ENCODE data around the gene KCND3.

KCND3 gene

GRCh38 chr1:111729946-111730681 is 259.4 kb downstream of the KCND3 start:
- DNase-seq (ENCODE audit: low read depth) = no peak

GRCh38 chr1:111729271-111729921 is 260.1 kb downstream of the KCND3 start:
- no peak for DNase-seq (ENCODE audit: low read depth)

- no peak for DNase-seq (ENCODE audit: low read depth)
Measured at GRCh38 chr1:111727056-111727455, 262.4 kb downstream of the KCND3 start.

- DNase-seq (ENCODE audit: low read depth) = no peak
Measured at GRCh38 chr1:111725192-111725591, 264.3 kb downstream of the KCND3 start.

GRCh38 chr1:111723871-111724270 is 265.6 kb downstream of the KCND3 start:
- DNase-seq (ENCODE audit: low read depth) = no peak

GRCh38 chr1:111723091-111723806 is 266.2 kb downstream of the KCND3 start:
- no peak for DNase-seq (ENCODE audit: low read depth)

GRCh38 chr1:111720977-111721786 is 268.3 kb downstream of the KCND3 start:
- no peak for DNase-seq (ENCODE audit: low read depth)

All from stimulated activated CD8-positive, alpha-beta memory T cell treated with anti-CD3 and anti-CD28 coated beads, Interleukin-12 subunit alpha, Interleukin-12 subunit beta, amount 100 ng/mL, for 4 hours (primary cell).